ENCODE data around the gene MEIS1.

- TF ChIP-seq POLR2A (IDR thresholded peaks at IDR 0.05) (no peak), CTCF (IDR thresholded peaks at IDR 0.05) (no peak), POLR2AphosphoS5 (IDR thresholded peaks at IDR 0.05) (no peak)
These were observed 137.5 kb downstream of the MEIS1 start for GRCh38 chr2:66572391-66572790.
